Gastrocnemius medialis (tissue), 4 donors: Measurements from ENCODE around the gene ACP1.

Source experiments
- CTCF ChIP-seq, 5 experiments: fragments of 450-650 bp in 3 of 5; fragments of 200-600 bp in 2 of 5; sonication (generic) in 2 of 5; IDR thresholded peaks in 4 of 5; conservative IDR thresholded peaks in 1 of 5; 1 replicate in 4 of 5; 2 replicates in 1 of 5; pipeline ENCODE4 v1.5.1; 2016 to 2019; ENCODE audit warnings: antibody characterized with exemption in 5 of 5, mild to moderate bottlenecking in 3 of 5, moderate library complexity in 3 of 5
- POLR2A ChIP-seq, 2 donors: fragments of 450-650 bp; IDR thresholded peaks; one replicate each; pipeline ENCODE4 v1.6.1; 2017; ENCODE audit warnings: antibody characterized with exemption in 2 of 2, mild to moderate bottlenecking in 2 of 2, moderate library complexity in 2 of 2

GRCh38 chr2:257842-258241 is 6.9 kb upstream of the ACP1 start:
- TF ChIP-seq CTCF (IDR thresholded peaks at IDR 0.05 in 4 of 5, conservative IDR thresholded peaks at IDR 0.05 in 1 of 5), result no peak
- no peak for TF ChIP-seq POLR2A (IDR thresholded peaks at IDR 0.05)
